HG03066 (cell line): ENCODE results near the gene PHF1.

Experiments used
- ATAC-seq: cut with Tn5 transposase; IDR thresholded peaks from one replicate; pipeline ENCODE4 v1.9.1; 2021; ENCODE audit warnings: low read depth; ENCODE audit not compliant: unreplicated experiment

The PHF1 gene

DNA sequence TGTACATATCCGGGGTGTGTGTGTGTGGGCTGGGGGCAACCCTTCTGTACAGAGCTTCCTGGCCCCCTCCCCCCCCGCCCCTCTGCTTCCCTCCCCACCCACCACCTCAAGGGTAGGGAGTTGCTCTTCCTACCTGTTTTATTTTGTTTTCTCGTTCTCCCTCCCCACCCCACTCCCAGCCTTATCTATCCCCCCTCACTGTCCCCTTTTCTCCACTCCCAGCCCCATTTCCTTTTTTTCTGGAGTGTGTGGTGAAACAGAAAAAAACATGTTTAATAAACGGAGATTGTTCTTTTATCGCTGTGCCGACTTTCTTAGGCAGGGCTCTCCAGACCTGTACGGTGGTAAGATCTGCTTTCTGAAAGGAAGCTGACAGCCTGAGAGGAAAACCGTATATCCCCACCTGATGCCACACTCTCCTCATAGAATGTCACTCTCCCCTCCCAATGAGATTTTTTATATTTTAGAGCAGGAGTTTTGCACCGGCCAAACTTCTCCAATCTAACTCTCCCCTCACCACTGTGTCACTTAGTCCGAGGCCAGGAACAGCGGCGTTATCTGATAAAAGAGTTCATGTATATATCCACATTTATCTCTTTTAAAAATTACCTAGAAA, 42.7 kb downstream of the PHF1 start:
- ATAC-seq = no peak

GRCh38 chr6:33454009-33454946, 43.5 kb downstream of the PHF1 start, which contains the start of gene ZBTB9:
Gene ZBTB9 (plus strand): TSS chr6:33454576. CDS start chr6:33455101, 525 bp downstream.
- ATAC-seq = peak; percentile 99

GRCh38 chr6:33455051-33455450, 44.2 kb downstream of the PHF1 start:
- ATAC-seq = no peak

- no peak for ATAC-seq
Measured at GRCh38 chr6:33456156-33456555, 45.3 kb downstream of the PHF1 start.

DNA sequence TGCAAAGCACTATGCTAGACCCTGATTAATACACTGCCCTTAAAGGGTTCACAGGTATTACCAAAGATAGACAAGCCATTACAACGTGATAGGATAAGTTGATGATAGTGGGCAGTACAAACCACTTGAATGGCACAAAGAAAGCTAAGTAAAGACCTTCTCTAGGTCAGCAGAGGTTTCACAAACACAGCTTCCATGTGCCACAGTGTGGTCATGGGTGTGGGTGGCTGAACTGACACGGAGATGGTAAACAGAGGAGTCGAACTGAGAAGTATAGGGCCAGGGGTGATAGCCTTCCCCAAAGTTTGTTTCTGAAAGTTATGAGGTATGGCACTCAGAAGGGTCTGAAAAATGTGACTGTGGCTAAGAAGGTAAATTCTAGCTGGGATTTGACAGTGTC, 47.9 kb downstream of the PHF1 start:
- no peak for ATAC-seq

DNA sequence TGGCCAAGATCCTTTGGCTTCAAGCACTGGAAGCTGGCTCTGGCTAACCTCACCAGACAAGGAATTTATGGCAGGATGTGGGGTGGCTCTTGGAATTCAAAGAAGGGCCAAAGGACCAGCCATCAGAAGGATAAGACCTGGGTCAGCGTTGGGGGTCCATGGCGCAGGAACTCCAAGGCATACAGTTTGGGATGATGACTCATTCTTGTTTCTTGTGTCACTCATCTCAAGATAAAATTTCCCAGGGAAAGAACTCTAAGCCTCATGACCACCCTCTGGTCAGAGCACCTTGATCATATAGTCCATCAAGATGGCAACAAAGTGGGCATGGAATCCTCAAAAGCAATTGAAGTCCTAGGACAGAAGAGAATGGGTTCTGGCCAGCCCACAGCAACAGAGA, 48.4 kb downstream of the PHF1 start:
- no peak for ATAC-seq
